Measurements from ENCODE around the gene MAD1L1.
"Not testable (repeated sequence)": the region's sequence is repeated elsewhere in the genome, so short reads cannot be mapped to it uniquely, and the experiment has no call there.

MAD1L1 gene

DNA sequence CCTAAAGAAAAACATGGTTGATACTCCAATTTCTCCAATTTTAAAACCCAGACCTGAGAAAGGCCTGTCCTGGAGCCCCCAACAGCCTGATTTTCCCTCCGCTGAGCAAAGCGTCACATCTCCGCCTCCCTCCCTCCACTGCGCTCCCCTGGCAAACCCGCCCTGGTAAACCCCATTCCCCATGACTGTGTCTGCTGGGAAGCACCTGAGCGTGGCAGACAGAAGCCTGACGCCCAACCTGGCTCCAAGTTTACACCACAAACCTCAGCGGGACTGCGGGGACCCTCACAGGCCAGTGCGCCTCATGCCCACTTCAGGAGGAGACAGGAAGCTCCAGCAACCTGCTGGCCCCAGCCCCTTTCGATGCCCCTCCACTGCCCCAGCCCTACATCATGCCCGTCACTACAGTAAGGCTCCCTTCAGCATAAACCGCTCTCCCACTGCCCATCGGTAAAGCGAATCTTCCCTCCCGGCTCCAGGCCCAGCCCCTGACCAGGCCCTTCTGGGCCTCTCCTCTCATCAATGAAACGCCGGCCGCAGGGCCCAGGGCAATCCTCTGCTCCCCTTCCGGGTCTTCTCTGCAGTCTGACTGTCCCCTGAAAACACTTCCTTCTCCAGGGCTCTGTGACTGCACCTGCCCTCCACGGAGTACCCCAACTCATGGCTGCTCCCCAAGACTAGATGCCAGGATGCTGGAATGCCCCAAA is 233.3 kb downstream of the MAD1L1 start:
- TF ChIP-seq, protein P1, sequence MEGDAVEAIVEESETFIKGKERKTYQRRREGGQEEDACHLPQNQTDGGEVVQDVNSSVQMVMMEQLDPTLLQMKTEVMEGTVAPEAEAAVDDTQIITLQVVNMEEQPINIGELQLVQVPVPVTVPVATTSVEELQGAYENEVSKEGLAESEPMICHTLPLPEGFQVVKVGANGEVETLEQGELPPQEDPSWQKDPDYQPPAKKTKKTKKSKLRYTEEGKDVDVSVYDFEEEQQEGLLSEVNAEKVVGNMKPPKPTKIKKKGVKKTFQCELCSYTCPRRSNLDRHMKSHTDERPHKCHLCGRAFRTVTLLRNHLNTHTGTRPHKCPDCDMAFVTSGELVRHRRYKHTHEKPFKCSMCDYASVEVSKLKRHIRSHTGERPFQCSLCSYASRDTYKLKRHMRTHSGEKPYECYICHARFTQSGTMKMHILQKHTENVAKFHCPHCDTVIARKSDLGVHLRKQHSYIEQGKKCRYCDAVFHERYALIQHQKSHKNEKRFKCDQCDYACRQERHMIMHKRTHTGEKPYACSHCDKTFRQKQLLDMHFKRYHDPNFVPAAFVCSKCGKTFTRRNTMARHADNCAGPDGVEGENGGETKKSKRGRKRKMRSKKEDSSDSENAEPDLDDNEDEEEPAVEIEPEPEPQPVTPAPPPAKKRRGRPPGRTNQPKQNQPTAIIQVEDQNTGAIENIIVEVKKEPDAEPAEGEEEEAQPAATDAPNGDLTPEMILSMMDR (IDR thresholded peaks at IDR 0.05; ENCODE audit: low read depth, low read length), result no peak
- no peak overlapping the region for H3K4me3 ChIP-seq (ENCODE audit: low read depth, low read length)
- in situ Hi-C loops (cut with HindIII; ENCODE audit: low sequenced_read_pairs), result no loop called here
- no peak for DNase-seq (ENCODE audit: low read depth, low spot score)

GRCh38 chr7:1998146-1998545 is 234.6 kb downstream of the MAD1L1 start:
- TF ChIP-seq, protein P1 (IDR thresholded peaks at IDR 0.05; ENCODE audit: low read depth, low read length), result no peak

GRCh38 chr7:1997537-1998076 is 235.1 kb downstream of the MAD1L1 start:
- no peak overlapping the region for H3K4me3 ChIP-seq (ENCODE audit: low read depth, low read length)
- no peak for DNase-seq (ENCODE audit: low read depth, low spot score)
- TF ChIP-seq, protein P1 (IDR thresholded peaks at IDR 0.05; ENCODE audit: low read depth, low read length), result no peak
- in situ Hi-C loops (cut with HindIII; ENCODE audit: low sequenced_read_pairs), result no loop called here

More at GRCh38 chr7:1998146-1998545, 234.6 kb downstream of the MAD1L1 start:
- in situ Hi-C loops (cut with HindIII; ENCODE audit: low sequenced_read_pairs), result no loop called here
- H3K4me3 ChIP-seq (ENCODE audit: low read depth, low read length), result no peak overlapping the region
- DNase-seq (ENCODE audit: low read depth, low spot score), result no peak

DNA sequence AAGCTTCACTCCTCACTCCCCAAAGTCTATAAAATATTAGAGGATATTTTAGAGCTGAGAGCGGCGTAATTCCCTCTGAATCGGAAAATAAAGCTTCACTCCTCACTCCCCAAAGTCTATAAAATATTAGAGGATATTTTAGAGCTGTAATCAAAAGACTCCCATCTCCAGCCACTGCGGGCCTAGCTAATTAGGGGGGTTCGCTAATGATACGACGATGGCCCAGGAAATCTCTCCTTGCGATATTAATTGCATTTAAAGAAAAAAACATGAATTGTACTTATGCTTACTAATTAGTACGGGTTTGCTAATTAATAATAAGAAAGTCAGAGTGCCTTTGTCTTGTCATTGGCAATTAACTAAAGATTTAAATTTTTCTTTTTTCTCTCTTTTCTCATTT is 235.9 kb downstream of the MAD1L1 start:
- in situ Hi-C loops (cut with HindIII; ENCODE audit: low sequenced_read_pairs), result no loop called here
- TF ChIP-seq, protein P1 (IDR thresholded peaks at IDR 0.05; ENCODE audit: low read depth, low read length), result no peak
- H3K4me3 ChIP-seq (ENCODE audit: low read depth, low read length), result no peak overlapping the region
- no peak for DNase-seq (ENCODE audit: low read depth, low spot score)

DNA sequence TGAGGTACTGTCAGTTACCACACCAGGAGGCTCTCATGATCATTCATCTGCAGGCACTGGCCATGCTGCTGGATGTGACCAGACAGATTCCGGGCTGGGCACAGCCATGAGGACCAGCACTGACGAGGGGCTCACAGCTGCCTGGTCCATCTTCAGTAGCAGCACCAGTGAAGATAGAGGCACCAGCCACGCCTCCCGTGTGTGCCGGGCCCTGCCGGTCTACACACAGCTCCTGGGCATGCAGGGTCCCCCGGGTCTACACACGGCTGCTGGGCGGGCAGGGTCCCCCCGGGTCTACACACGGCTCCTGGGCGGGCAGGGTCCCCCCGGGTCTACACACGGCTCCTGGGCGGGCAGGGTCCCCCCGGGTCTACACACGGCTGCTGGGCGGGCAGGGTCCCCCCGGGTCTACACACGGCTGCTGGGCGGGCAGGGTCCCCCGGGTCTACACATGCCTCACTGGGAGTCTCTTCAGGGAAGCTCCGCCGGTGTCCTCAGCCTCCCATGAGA is 236.8 kb downstream of the MAD1L1 start:
- H3K4me3 ChIP-seq (ENCODE audit: low read depth, low read length); DNase-seq (ENCODE audit: low read depth, low spot score); in situ Hi-C loops (cut with HindIII; ENCODE audit: low sequenced_read_pairs): not testable (repeated sequence)

GRCh38 chr7:1995426-1995825 is 237.3 kb downstream of the MAD1L1 start:
- no peak overlapping the region for H3K4me3 ChIP-seq (ENCODE audit: low read depth, low read length)
- TF ChIP-seq, protein P1 (IDR thresholded peaks at IDR 0.05; ENCODE audit: low read depth, low read length), result no peak
- in situ Hi-C loops (cut with HindIII; ENCODE audit: low sequenced_read_pairs), result no loop called here
- no peak for DNase-seq (ENCODE audit: low read depth, low spot score)

GRCh38 chr7:1994931-1995330 is 237.8 kb downstream of the MAD1L1 start:
- DNase-seq (ENCODE audit: low read depth, low spot score), result no peak

More at GRCh38 chr7:1994931-1995330, 237.8 kb downstream of the MAD1L1 start:
- in situ Hi-C loops (cut with HindIII; ENCODE audit: low sequenced_read_pairs), result no loop called here
- TF ChIP-seq, protein P1 (IDR thresholded peaks at IDR 0.05; ENCODE audit: low read depth, low read length), result no peak
- H3K4me3 ChIP-seq (ENCODE audit: low read depth, low read length), result no peak overlapping the region
